Measurements from ENCODE around the gene DNAJC17. TPM values are rescaled to one million over a fixed set of nuclear protein-coding genes. Genes with fewer than 3 reads are reported as not detected.

The DNAJC17 gene
- total RNA-seq, 1 experiment from 2014 or later, result 36.1 TPM

- ATAC-seq (no peak), DNase-seq (ENCODE audit: low read depth, low spot score) (no peak)
- ChIA-PET CTCF (no interaction called here), POLR2A (interaction anchor here (0.7 kb wide), 1 partner anchor 45 kb away, joined by 3 read pairs; no protein-coding TSS in a partner anchor), RAD21 (ENCODE audit: low non-redundant PET in 1 of 2, low total read pairs in 2 of 2, uncharacterized antibody in 2 of 2, unreplicated experiment in 2 of 2) (no interaction called here)
- H3K4me3 ChIP-seq (replicated peaks in 1 of 2; ENCODE audit: low read depth in 1 of 2, low read length in 2 of 2), result no peak overlapping the region
- TF ChIP-seq CEBPB (IDR thresholded peaks at IDR 0.05; ENCODE audit: low read depth), result no peak
- TF ChIP-seq FOSL1 (IDR thresholded peaks at IDR 0.05; ENCODE audit: low read depth), result no peak
- no peak for TF ChIP-seq ZNF274 (IDR thresholded peaks at IDR 0.05; ENCODE audit: low read depth, low read length)
- no peak for TF ChIP-seq TCF7L2 (IDR thresholded peaks at IDR 0.05; ENCODE audit: borderline replicate concordance, extremely low read depth, insufficient read depth, insufficient read length)
- no peak for TF ChIP-seq POLR2AphosphoS5 (IDR thresholded peaks at IDR 0.05; ENCODE audit: low read depth, low read length)
- peaks cover 39% of the 10 kb centered on the region for H3K79me2 ChIP-seq (ENCODE audit: insufficient read depth, low read length)
- H3K4me2 ChIP-seq (ENCODE audit: low read length), result no peak overlapping the region
- peaks cover 10 to 14% of the 10 kb centered on the region in 2 experiments for H3K4me1 ChIP-seq (ENCODE audit: control insufficient read depth in 1 of 2, insufficient read depth in 2 of 2, low read length in 2 of 2)
- BruUV-seq (replicated peaks), result no TSS peak
- no peaks in the 10 kb centered on the region for H3K27me3 ChIP-seq (ENCODE audit: insufficient read depth, low read length)
- H3K36me3 ChIP-seq (ENCODE audit: control insufficient read depth in 1 of 2, insufficient read depth in 2 of 2, low read length in 2 of 2), result peaks cover 21 to 27% of the 10 kb centered on the region in 2 experiments
- no peaks in the 10 kb centered on the region for H3K9me3 ChIP-seq (ENCODE audit: control insufficient read depth in 1 of 2, insufficient read depth in 1 of 2, low read depth in 1 of 2, low read length in 2 of 2)
- no peak overlapping the region for H3K9ac ChIP-seq (ENCODE audit: low read length)
- no peaks in the 10 kb centered on the region for H3K9me2 ChIP-seq (ENCODE audit: insufficient read depth)
- intact Hi-C loops (cut with micrococcal nuclease), result no loop called here
- H2AFZ ChIP-seq (ENCODE audit: low read depth, low read length, poor library complexity, severe bottlenecking), result no peak overlapping the region
- H4K20me1 ChIP-seq (ENCODE audit: insufficient read depth), result no peaks in the 10 kb centered on the region
- H3K27ac ChIP-seq (ENCODE audit: low read depth, low read length), result no peak overlapping the region
These were observed 45.3 kb upstream of the DNAJC17 start for GRCh38 chr15:40852529-40852928.

GRCh38 chr15:40850576-40851112, 43.4 kb upstream of the DNAJC17 start:
- H2AFZ ChIP-seq (ENCODE audit: low read depth, low read length, poor library complexity, severe bottlenecking), result no peak overlapping the region

More at GRCh38 chr15:40850576-40851112, 43.4 kb upstream of the DNAJC17 start:
- intact Hi-C loops (cut with micrococcal nuclease), result no loop called here
- Histone ChIP-seq H3K4me1 (ENCODE audit: control insufficient read depth in 1 of 2, insufficient read depth in 2 of 2, low read length in 2 of 2) (peaks cover 23 to 25% of the 10 kb centered on the region in 2 experiments), H3K27ac (ENCODE audit: low read depth, low read length) (no peak overlapping the region), H3K9ac (ENCODE audit: low read length) (no peak overlapping the region), H3K4me2 (ENCODE audit: low read length) (no peak overlapping the region), H3K4me3 (replicated peaks in 1 of 2; ENCODE audit: low read depth in 1 of 2, low read length in 2 of 2) (no peak overlapping the region), H3K9me3 (ENCODE audit: control insufficient read depth in 1 of 2, insufficient read depth in 1 of 2, low read depth in 1 of 2, low read length in 2 of 2) (no peaks in the 10 kb centered on the region), H3K27me3 (ENCODE audit: insufficient read depth, low read length) (no peaks in the 10 kb centered on the region), H3K79me2 (ENCODE audit: insufficient read depth, low read length) (peaks cover 58% of the 10 kb centered on the region), H4K20me1 (ENCODE audit: insufficient read depth) (no peaks in the 10 kb centered on the region; the same call in 1 of the 2 replicates), H3K36me3 (ENCODE audit: control insufficient read depth in 1 of 2, insufficient read depth in 2 of 2, low read length in 2 of 2) (peaks cover 14 to 27% of the 10 kb centered on the region in 2 experiments), H3K9me2 (ENCODE audit: insufficient read depth) (no peaks in the 10 kb centered on the region)
- BruUV-seq (replicated peaks), result no TSS peak
- RAD21 ChIA-PET (ENCODE audit: low non-redundant PET in 1 of 2, low total read pairs in 2 of 2, uncharacterized antibody in 2 of 2, unreplicated experiment in 2 of 2), result no interaction called here
- DNase-seq (ENCODE audit: low read depth, low spot score) (no peak), ATAC-seq (no peak)
- POLR2A ChIA-PET, result interaction anchor here (0.8 kb wide), 1 partner anchor 63 kb away, joined by 4 read pairs; no protein-coding TSS in a partner anchor
- CTCF ChIA-PET, result interaction anchor here (2.1 kb wide), 1 partner anchor 8 kb away, joined by 19 read pairs; no protein-coding TSS in a partner anchor
- no peak for TF ChIP-seq SP1 (IDR thresholded peaks at IDR 0.05; ENCODE audit: low read depth)
- no peak for TF ChIP-seq CTCF (IDR thresholded peaks at IDR 0.05 in 2 of 3, conservative IDR thresholded peaks at IDR 0.05 in 1 of 3; ENCODE audit: borderline replicate concordance in 1 of 3, insufficient read depth in 1 of 3, low read depth in 2 of 3, low read length in 2 of 3)
- TF ChIP-seq POLR2A (IDR thresholded peaks at IDR 0.05; ENCODE audit: borderline replicate concordance, extremely low read depth, insufficient read depth, insufficient read length), result no peak
- no peak for TF ChIP-seq POLR2AphosphoS5 (IDR thresholded peaks at IDR 0.05; ENCODE audit: low read depth, low read length)
- no peak for TF ChIP-seq SRF (IDR thresholded peaks at IDR 0.05; ENCODE audit: low read depth)
- no peak for TF ChIP-seq JUND (IDR thresholded peaks at IDR 0.05)
- no peak for TF ChIP-seq ZFX (IDR thresholded peaks at IDR 0.05)
- TF ChIP-seq ZBTB33 (IDR thresholded peaks at IDR 0.05; ENCODE audit: extremely low read depth, insufficient replicate concordance, low read length), result no peak
- no peak for TF ChIP-seq ELF1 (IDR thresholded peaks at IDR 0.05; ENCODE audit: borderline replicate concordance, low read depth)

Measured in HCT116 (cell line).